Smooth muscle cell (in vitro differentiated cells): ENCODE results near the gene ZIC4. TPM values are rescaled to one million over a fixed set of nuclear protein-coding genes. Genes with fewer than 3 reads are reported as not detected.

Experiments
- DNase-seq: peaks from one replicate; lab custom pipeline; 2025; ENCODE audit not compliant: unreplicated experiment; lab: John Stamatoyannopoulos, UW
- H2AFZ ChIP-seq: fragments of 200-600 bp; sonication (generic); 2 replicates; pipeline ENCODE4 v1.6.0; 2016; ENCODE audit warnings: antibody characterized with exemption, low read depth, mild to moderate bottlenecking
- H3F3A ChIP-seq: fragments of 200-600 bp; sonication (generic); 2 replicates; pipeline ENCODE4 v1.6.0; 2017; ENCODE audit warnings: antibody characterized with exemption, low read depth
- H3K27ac ChIP-seq: fragments of 200-600 bp; sonication (generic); 2 replicates; pipeline ENCODE4 v1.5.1; 2016; ENCODE audit warnings: low read depth, mild to moderate bottlenecking
- H3K27me3 ChIP-seq: fragments of 200-600 bp; sonication (generic); 2 replicates; pipeline ENCODE4 v1.6.1; 2016; ENCODE audit warnings: low read depth, mild to moderate bottlenecking
- H3K36me3 ChIP-seq: fragments of 200-600 bp; sonication (generic); 2 replicates; pipeline ENCODE4 v1.5.1; 2016; ENCODE audit warnings: low read depth
- H3K4me1 ChIP-seq: fragments of 200-600 bp; sonication (generic); 2 replicates; pipeline ENCODE4 v1.5.1; 2016; ENCODE audit warnings: low read depth
- H3K4me2 ChIP-seq: fragments of 200-600 bp; sonication (generic); 2 replicates; pipeline ENCODE4 v1.6.0; 2016; ENCODE audit warnings: mild to moderate bottlenecking
- H3K4me3 ChIP-seq: fragments of 200-600 bp; sonication (generic); 2 replicates; pipeline ENCODE4 v1.5.1; 2016; ENCODE audit warnings: mild to moderate bottlenecking
- H3K79me2 ChIP-seq: fragments of 200-600 bp; sonication (generic); 2 replicates; pipeline ENCODE4 v1.6.0; 2016; ENCODE audit warnings: low read depth, mild to moderate bottlenecking
- H3K9ac ChIP-seq: fragments of 200-600 bp; sonication (generic); 2 replicates; pipeline ENCODE4 v1.6.0; 2016; ENCODE audit warnings: low read depth
- H3K9me3 ChIP-seq: fragments of 200-600 bp; sonication (generic); replicated peaks from 2 replicates; pipeline ENCODE4 v1.5.1; 2016; ENCODE audit warnings: low read depth
- H4K20me1 ChIP-seq: fragments of 200-600 bp; sonication (generic); 2 replicates; pipeline ENCODE4 v1.6.0; 2016; ENCODE audit warnings: low read depth
- WGBS: methylation state at CpG from one replicate; pipeline ENCODE4 v1.1.7; 2016; ENCODE audit warnings: low lambda C conversion rate; 5-methylcytosine and 5-hydroxymethylcytosine counted together
- polyA plus RNA-seq: library from polyadenylated mRNA; unstranded; fragments of >200 nt; fragmentation: Nextera tagmentation; extraction: Ambion mirVana; gene quantifications from 2 replicates; pipeline ENCODE4 v1.2.1, GENCODE V29; 2016
- total RNA-seq: library from RNA; depleted of rRNA; stranded (reverse); fragments of >200 nt; gene quantifications from 2 replicates; pipeline ENCODE4 v1.2.3, GENCODE V29; 2014
- TF ChIP-seq, protein P1 (sequence below): fragments of 200-600 bp; sonication (generic); IDR thresholded peaks from 2 replicates; pipeline ENCODE4 v1.5.1; 2017; ENCODE audit warnings: borderline replicate concordance, mild to moderate bottlenecking, antibody characterized with exemption; ENCODE audit not compliant: insufficient read depth, poor library complexity, severe bottlenecking

The ZIC4 gene
- total and polyA plus RNA-seq, 2 experiments from 2014 or later = not detected

GRCh38 chr3:147348976-147349375 lies 57.4 kb downstream of the ZIC4 start:
- no peak overlapping the region for H2AFZ ChIP-seq
- no peak overlapping the region for H3K27ac ChIP-seq
- DNase-seq = no peak
- peaks cover 7% of the 10 kb centered on the region for H3K4me1 ChIP-seq
- H3K36me3 ChIP-seq = no peaks in the 10 kb centered on the region
- no peak overlapping the region for H3K4me3 ChIP-seq
- no peaks in the 10 kb centered on the region for H4K20me1 ChIP-seq
- no peak overlapping the region for H3K9ac ChIP-seq
- H3K9me3 ChIP-seq = no peaks in the 10 kb centered on the region
- no peaks in the 10 kb centered on the region for H3F3A ChIP-seq
- H3K79me2 ChIP-seq = no peaks in the 10 kb centered on the region
- no peak overlapping the region for H3K4me2 ChIP-seq
- 85% methylated on average over 1 of the region's 1 CpG for WGBS
- H3K27me3 ChIP-seq = peaks cover 81% of the 10 kb centered on the region
- TF ChIP-seq, protein P1, sequence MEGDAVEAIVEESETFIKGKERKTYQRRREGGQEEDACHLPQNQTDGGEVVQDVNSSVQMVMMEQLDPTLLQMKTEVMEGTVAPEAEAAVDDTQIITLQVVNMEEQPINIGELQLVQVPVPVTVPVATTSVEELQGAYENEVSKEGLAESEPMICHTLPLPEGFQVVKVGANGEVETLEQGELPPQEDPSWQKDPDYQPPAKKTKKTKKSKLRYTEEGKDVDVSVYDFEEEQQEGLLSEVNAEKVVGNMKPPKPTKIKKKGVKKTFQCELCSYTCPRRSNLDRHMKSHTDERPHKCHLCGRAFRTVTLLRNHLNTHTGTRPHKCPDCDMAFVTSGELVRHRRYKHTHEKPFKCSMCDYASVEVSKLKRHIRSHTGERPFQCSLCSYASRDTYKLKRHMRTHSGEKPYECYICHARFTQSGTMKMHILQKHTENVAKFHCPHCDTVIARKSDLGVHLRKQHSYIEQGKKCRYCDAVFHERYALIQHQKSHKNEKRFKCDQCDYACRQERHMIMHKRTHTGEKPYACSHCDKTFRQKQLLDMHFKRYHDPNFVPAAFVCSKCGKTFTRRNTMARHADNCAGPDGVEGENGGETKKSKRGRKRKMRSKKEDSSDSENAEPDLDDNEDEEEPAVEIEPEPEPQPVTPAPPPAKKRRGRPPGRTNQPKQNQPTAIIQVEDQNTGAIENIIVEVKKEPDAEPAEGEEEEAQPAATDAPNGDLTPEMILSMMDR = no peak

- H3K36me3 ChIP-seq = no peaks in the 10 kb centered on the region
- H3K4me1 ChIP-seq = peaks cover 8% of the 10 kb centered on the region
- H3K4me3 ChIP-seq = no peak overlapping the region
- peaks cover 54% of the 10 kb centered on the region for H3K27me3 ChIP-seq
- no peaks in the 10 kb centered on the region for H4K20me1 ChIP-seq
- no peak overlapping the region for H2AFZ ChIP-seq
- no peaks in the 10 kb centered on the region for H3K79me2 ChIP-seq
- no peaks in the 10 kb centered on the region for H3F3A ChIP-seq
- H3K9me3 ChIP-seq = no peaks in the 10 kb centered on the region
- no peak overlapping the region for H3K27ac ChIP-seq
- no peak overlapping the region for H3K9ac ChIP-seq
- no peak for DNase-seq
- 73% methylated on average over 1 of the region's 1 CpG for WGBS
- H3K4me2 ChIP-seq = no peak overlapping the region
- TF ChIP-seq, protein P1 = no peak
These were observed 62.4 kb downstream of the ZIC4 start for GRCh38 chr3:147343926-147344325.

DNA sequence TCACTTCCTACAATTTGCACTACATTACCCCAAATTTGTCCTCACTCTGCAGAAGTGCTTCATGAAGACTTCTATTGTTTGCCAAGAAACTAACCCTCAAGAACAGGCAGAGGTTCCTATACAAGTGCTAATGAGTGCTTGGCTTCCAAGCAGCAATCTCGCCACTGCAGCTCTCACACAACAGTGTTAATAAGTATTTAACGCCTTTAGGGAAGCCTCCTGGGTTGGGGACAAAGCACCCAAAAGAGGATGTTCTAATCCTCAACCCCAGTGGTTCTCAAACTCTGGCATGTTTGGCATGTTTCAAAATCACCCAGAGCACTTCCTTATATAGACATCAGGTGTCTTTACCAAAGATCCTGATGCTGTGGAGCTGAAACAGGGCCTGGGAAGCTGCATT lies 64.6 kb downstream of the ZIC4 start:
- 12% methylated on average over 2 of the region's 2 CpGs for WGBS
- H4K20me1 ChIP-seq = no peaks in the 10 kb centered on the region

More for the DNA sequence above, 64.6 kb downstream of the ZIC4 start:
- H2AFZ ChIP-seq = no peak overlapping the region
- TF ChIP-seq, protein P1 = no peak
- peaks cover 8% of the 10 kb centered on the region for H3K4me1 ChIP-seq
- no peaks in the 10 kb centered on the region for H3K9me3 ChIP-seq
- no peak overlapping the region for H3K27ac ChIP-seq
- peaks cover 52% of the 10 kb centered on the region for H3K27me3 ChIP-seq
- no peak overlapping the region for H3K4me3 ChIP-seq
- H3K9ac ChIP-seq = no peak overlapping the region
- H3F3A ChIP-seq = no peaks in the 10 kb centered on the region
- no peak overlapping the region for H3K4me2 ChIP-seq
- no peaks in the 10 kb centered on the region for H3K36me3 ChIP-seq
- no peak for DNase-seq
- H3K79me2 ChIP-seq = no peaks in the 10 kb centered on the region
